PFSK-1 (cell line): ENCODE measurements around the gene APBA2.

Experiments used
- FOXP2 ChIP-seq: optimal IDR thresholded peaks from 2 replicates; pipeline ENCODE3; 2011; ENCODE audit warnings: borderline replicate concordance, control low read depth, inconsistent platforms; ENCODE audit not compliant: insufficient read depth; ENCODE audit errors: extremely low read length, extremely low read depth
- POLR2AphosphoS5 ChIP-seq: IDR thresholded peaks from 2 replicates; pipeline ENCODE4 v1.6.1; 2012; ENCODE audit warnings: low read depth, mild to moderate bottlenecking, control low read depth, low read length, moderate library complexity
- SIN3A ChIP-seq: IDR thresholded peaks from 2 replicates; pipeline ENCODE4 v1.6.1; 2012; ENCODE audit warnings: mild to moderate bottlenecking, low read length, moderate library complexity, borderline replicate concordance; ENCODE audit not compliant: insufficient read depth
- TAF1 ChIP-seq: IDR thresholded peaks from 2 replicates; pipeline ENCODE4 v1.6.1; 2012; ENCODE audit warnings: low read length, control low read depth, borderline replicate concordance; ENCODE audit not compliant: insufficient read depth
- TF ChIP-seq, protein P1 (sequence below), 2 experiments: IDR thresholded peaks; 2 replicates each; pipeline versions ENCODE4 v1.6.1 to v1.8.0; 2011 to 2012; ENCODE audit warnings: low read depth in 2 of 2, low read length in 2 of 2, control low read depth in 1 of 2, inconsistent platforms in 1 of 2, mild to moderate bottlenecking in 1 of 2, moderate library complexity in 1 of 2; ENCODE audit not compliant: insufficient read depth in 1 of 2

Gene APBA2

DNA sequence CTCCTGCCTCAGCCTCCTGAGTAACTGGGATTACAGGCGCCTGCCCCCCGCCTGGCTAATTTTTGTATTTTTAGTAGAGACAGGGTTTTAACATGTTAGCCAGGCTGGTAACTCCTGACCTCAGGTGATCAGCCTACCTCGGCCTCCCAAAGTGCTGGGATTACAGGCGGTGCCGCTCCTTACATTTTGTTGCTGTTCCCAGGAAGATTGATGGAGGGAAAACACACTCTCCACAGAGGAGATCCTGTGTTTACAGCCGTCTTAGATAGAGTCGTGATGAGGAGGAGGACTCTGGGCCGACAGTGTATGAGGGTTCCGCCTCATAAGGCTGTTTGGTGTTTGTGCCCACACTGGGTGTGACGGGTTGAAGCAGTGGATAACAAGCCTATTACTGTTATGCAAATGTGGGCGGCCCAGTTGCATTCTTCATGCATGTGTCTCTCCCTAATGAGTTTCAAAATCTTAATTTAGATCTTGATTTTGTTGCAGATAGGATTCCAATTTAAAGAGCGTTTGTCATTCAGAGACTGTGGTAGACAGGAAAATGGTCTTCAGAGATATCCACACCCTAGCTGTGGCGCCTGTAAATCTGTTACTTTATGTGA, 60.0 kb downstream of the APBA2 start:
- TF ChIP-seq SIN3A (no peak), TAF1 (no peak), FOXP2 (no peak), POLR2AphosphoS5 (no peak)
- TF ChIP-seq, protein P1, sequence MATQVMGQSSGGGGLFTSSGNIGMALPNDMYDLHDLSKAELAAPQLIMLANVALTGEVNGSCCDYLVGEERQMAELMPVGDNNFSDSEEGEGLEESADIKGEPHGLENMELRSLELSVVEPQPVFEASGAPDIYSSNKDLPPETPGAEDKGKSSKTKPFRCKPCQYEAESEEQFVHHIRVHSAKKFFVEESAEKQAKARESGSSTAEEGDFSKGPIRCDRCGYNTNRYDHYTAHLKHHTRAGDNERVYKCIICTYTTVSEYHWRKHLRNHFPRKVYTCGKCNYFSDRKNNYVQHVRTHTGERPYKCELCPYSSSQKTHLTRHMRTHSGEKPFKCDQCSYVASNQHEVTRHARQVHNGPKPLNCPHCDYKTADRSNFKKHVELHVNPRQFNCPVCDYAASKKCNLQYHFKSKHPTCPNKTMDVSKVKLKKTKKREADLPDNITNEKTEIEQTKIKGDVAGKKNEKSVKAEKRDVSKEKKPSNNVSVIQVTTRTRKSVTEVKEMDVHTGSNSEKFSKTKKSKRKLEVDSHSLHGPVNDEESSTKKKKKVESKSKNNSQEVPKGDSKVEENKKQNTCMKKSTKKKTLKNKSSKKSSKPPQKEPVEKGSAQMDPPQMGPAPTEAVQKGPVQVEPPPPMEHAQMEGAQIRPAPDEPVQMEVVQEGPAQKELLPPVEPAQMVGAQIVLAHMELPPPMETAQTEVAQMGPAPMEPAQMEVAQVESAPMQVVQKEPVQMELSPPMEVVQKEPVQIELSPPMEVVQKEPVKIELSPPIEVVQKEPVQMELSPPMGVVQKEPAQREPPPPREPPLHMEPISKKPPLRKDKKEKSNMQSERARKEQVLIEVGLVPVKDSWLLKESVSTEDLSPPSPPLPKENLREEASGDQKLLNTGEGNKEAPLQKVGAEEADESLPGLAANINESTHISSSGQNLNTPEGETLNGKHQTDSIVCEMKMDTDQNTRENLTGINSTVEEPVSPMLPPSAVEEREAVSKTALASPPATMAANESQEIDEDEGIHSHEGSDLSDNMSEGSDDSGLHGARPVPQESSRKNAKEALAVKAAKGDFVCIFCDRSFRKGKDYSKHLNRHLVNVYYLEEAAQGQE (IDR thresholded peaks at IDR 0.05; ENCODE audit: insufficient read depth in 1 of 2, low read depth in 2 of 2, low read length in 2 of 2), result no peak

DNA sequence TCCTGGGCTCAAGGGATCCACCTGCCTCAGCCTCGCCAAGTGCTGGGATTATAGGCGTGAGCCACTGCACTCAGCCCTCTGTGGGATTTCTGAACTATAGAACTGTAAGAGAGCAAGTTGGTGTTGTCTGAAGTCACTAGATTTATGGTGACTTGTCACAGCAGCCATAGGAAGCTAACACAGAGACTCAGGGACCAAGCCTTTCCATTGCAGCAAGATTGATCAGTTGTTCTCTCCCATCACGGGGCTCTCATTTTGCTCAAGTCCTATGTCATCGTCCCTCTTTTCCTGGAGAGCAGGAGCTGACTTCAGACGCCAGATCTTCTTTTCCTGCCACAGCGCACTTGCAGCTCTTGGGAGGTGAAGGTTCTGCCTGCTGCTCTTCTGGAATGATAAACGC, 61.0 kb downstream of the APBA2 start:
- TF ChIP-seq POLR2AphosphoS5, result no peak
- TF ChIP-seq FOXP2, result no peak
- no peak for TF ChIP-seq SIN3A
- TF ChIP-seq TAF1, result no peak
- TF ChIP-seq, protein P1 (IDR thresholded peaks at IDR 0.05; ENCODE audit: insufficient read depth in 1 of 2, low read depth in 2 of 2, low read length in 2 of 2), result no peak

DNA sequence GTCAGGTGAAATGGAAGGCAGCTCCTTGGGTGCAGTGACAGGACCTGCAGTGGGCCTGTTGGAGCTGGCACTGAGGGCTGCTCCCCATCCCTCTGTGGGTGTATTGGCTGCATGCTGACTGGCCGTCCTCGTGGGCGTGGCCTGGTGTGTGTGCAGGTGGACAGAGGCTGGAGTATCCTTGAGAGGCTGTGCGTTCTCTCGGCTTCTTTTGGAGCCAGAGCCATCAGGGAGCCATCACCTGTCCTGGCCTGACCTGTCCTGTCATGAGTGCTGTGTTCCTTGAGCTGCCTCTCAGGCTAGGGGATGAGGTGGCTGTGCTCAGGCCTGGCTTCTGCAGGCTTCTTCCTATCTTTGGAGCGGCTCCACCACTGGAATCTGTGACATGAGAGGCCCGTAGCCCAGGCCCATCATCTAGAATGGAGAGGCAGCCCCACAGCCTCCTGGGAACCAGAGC, 61.5 kb downstream of the APBA2 start:
- TF ChIP-seq SIN3A, result no peak
- TF ChIP-seq POLR2AphosphoS5, result no peak
- TF ChIP-seq TAF1, result no peak
- TF ChIP-seq FOXP2, result no peak
- TF ChIP-seq, protein P1 (IDR thresholded peaks at IDR 0.05; ENCODE audit: insufficient read depth in 1 of 2, low read depth in 2 of 2, low read length in 2 of 2), result no peak

DNA sequence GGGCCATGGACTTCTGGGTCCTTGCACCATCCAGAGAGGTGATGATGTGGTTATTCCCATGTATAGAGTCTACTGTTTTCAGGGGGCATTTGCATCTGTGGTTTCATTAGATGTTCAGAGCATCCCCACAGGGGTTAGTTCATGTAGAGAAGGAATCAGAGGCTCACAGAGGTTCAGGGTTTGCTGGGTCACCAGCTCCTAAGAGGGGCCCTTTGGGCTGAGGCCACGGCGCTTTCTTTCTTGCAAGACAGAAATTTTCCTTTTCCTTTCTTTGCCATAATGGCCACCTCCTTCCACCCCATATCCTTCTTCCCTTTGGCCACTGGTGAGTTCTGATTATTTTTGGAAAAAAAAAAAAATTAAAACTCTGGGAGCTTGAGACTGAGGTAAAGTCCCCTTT, 62.3 kb downstream of the APBA2 start:
- no peak for TF ChIP-seq FOXP2
- TF ChIP-seq POLR2AphosphoS5, result no peak
- no peak for TF ChIP-seq SIN3A
- TF ChIP-seq, protein P1 (IDR thresholded peaks at IDR 0.05; ENCODE audit: insufficient read depth in 1 of 2, low read depth in 2 of 2, low read length in 2 of 2), result no peak
- TF ChIP-seq TAF1, result no peak

DNA sequence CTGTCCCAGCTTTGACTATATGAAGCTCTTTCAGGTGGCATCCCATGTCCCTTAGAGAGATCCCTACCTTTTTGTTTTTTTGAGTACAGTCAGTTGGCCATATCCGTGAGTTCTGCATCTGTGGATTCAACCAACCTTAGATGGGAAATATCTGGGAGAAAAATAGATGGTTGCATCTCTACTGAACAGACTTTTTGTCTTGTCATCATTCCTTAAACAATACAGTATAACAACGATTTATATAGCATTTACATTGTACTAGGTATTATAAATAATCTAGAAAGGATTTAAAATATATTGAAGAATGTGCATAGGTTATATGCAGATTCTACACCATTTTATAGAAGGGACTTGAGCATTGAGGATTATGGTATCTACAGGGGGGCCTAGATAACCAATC, 65.1 kb downstream of the APBA2 start:
- no peak for TF ChIP-seq FOXP2
- no peak for TF ChIP-seq TAF1
- no peak for TF ChIP-seq SIN3A
- TF ChIP-seq POLR2AphosphoS5, result no peak
- TF ChIP-seq, protein P1 (IDR thresholded peaks at IDR 0.05; ENCODE audit: insufficient read depth in 1 of 2, low read depth in 2 of 2, low read length in 2 of 2), result no peak
